ENCODE results near the gene DLL4.
A peak's percentile ranks its signal among the peaks of the same experiment; 100 is the strongest.
"Not testable (repeated sequence)": the region's sequence is repeated elsewhere in the genome, so short reads cannot be mapped to it uniquely, and the experiment has no call there.

The DLL4 gene

DNA sequence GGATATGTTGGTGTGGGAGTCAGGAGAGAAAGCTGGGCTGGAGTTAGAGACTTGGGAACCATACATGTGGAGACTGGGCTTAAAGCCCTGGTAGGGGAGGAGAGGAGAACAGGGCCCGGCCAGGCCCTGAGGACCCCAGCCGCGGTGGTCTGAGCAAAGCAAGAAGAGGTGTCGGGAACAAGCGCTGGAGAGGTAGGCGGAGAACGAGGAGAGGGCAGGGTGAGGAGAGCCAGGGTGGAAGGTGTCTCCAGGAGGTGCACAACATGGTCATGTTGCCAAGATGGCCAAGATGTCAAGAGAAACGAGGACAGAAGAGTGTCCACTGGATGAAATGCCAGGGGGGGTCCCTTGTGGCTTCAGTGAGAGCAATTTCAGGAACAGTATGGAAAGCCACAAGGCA, 29.6 kb downstream of the DLL4 start:
- DNase-seq: peak; percentile 18

DNA sequence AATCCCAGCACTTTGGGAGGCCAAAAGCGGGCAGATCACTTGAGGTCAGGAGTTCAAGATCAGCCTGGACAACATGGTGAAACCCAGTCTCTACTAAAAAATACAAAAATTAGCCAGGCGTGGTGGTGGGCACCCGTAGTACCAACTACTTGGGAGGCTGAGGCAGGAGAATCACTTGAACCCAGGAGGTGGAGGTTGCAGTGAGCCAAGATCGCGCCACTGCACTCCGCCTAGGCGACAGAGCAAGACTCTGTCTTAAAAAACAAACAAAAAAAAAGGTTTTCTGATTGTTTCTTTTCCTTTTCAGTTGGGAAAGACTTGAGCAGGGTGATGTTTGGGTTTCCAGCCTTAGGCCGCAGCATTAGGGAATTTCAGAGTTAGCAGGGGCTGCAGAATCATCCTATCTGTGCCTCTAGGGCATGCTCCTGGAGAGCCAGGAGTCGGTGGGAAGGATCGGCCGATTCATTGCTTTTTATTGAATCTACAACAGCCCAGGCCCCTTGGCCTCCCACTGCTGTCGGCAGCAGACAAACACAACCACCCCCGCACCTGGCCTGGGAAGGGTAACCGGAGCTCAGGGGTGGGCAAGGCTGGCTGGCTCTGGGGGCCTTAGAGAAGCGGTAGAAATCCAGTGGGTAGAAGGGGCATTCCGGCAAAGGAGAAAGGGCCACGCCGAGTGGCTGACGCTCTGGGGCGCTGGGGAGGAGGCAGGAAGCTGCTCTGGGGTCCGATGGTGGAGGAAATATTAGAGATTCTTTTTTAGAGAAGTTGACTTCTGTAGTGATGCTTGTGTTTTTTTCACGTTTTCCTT, 30.4 kb downstream of the DLL4 start:
- no peak for DNase-seq

DNA sequence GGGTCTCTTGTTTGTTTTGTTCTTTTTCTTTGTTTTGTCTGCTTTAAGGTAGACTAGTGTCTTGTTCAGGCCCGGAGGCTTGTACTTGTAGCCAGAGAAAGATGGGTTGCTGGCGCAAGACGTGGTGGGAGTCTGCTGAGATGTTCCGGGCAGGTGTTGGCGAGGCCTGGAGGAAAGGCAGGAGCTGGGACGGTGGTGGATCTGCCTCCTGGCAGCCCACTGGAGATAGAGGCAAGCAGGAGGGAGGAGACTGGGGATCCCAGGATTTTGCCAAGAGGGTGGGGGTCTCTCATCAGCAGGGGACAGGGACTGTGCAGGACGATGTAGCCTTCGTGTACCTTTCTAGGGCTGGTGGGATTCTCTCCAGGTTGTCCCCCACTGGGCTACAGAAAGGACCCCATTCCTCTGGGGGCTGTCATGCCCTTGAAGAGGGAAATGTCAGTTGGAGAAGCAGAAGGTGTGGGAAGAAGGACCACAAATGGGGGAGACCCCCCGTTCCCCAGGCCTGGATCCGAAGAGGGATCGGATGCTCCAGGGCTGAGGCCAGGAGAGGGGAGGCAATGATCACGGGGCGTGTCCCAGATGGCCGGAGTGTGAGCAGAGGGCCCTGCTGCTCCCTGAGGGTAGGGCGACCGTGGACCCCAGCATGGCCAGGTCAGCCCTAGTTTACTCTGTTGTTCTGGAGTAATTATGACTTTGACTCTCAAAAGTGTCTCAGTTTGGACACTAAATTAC, 31.2 kb downstream of the DLL4 start:
- DNase-seq: no peak

DNA sequence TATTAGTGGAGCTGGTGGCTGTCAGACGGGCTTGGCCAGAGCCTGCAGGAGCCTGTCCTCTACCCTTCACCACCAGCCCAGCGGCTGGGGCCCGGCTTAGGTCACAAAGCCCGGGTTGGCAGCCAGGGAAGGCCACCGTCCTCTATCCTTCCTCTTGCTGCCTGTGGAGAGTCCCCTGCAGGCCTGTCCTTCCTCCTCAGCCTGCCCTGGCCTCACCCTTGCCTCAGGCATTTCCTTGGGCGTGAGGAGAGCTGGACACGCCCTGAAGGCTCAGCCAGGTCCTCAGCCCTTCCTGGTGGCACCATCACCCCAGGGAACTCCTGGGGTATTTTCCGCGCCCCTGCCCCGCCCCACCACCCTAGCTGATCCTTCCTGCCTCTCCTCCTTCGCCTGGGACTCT, 31.8 kb downstream of the DLL4 start:
- no peak for DNase-seq

DNA sequence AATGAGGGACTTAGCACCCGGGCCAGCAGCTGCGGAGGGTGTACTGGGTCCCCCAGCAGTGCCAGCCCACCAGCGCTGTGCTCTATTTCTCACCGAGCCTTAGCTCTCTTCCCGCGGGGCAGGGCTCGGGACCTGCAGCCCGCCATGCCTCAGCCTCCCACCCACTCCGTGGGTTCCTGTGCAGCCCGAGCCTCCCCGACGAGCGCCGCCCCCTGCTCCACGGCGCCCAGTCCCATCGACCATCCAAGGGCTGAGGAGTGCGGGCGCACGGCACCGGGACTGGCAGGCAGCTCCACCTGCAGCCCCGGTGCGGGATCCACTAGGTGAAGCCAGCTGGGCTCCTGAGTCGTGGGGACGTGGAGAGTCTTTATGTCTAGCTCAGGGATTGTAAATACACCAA, 32.6 kb downstream of the DLL4 start:
- DNase-seq: not testable (repeated sequence)

DNA sequence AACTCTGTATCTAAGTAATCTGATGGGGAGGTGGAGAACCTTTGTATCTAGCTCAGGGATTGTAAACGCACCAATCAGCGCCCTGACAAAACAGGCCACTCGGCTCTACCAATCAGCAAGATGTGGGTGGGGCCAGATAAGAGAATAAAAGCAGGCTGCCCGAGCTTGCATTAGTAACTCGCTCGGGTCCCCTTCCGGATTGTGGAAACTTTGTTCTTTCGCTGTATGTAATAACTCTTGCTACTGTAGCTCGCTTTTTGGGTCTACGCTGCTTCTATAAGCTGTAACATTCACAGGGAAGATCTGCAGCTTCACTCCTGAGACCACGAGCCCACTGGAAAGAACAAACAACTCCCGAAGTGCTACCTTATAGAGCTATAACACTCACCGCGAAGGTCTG, 33.2 kb downstream of the DLL4 start:
- DNase-seq: not testable (repeated sequence)

DNA sequence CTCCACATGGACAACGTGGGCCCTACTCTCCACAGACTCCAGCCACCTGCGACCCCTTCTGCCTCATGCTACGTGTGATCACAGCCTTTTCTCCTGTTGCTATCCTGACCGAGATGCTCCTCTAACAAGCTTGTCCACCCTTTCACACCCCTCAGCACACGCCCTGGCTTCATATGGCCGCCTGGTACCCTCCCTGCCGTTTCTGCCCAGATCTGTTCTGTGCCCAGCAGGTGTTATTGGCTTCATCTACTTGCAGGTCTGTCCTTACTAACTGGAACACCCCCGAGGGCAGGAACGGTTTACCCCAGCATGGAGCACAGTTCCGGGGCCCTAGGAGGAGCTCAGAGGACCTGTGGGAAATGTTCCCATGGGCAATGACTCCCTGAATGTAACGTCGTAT, 34.1 kb downstream of the DLL4 start:
- DNase-seq: no peak

DNA sequence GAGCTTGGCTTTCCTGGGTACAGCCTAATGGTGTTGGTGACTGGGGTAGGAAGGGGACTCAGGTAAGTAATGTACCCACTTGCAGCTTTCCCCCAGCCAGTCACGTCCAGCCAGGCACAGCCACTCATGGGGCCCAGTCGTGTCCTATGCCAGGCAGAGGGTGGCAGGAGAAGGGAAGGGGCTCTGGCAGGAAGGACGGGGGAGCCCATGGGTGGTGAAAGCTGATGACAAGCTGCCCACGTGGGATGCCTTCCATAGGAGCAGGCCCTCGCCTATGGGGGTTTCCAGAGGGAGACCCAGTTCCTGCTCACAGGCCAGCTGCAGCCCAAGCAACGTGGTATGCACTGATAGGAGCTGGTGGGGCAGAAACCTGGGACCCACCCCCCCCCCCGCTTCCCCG, 34.9 kb downstream of the DLL4 start:
- DNase-seq: no peak

DNA sequence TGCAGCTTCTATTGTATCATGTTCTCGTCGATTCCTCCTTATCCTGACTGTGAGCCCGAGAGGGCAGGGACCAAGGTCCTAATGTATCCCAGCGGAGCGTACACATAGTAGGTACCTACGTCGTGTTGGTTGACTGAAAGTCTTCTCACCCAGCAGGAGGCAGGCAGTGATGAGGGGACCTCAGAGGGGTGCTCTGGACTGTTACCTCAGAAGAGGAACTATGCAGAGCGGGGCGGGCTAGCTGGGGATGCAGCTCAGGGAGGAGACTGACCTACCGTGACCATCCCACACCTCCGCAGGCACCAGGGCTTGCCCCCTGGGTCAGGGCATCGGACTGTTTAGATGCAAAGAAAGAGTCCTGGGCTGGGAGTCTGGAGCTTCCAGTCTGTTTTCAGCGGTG, 35.5 kb downstream of the DLL4 start:
- DNase-seq: no peak

DNA sequence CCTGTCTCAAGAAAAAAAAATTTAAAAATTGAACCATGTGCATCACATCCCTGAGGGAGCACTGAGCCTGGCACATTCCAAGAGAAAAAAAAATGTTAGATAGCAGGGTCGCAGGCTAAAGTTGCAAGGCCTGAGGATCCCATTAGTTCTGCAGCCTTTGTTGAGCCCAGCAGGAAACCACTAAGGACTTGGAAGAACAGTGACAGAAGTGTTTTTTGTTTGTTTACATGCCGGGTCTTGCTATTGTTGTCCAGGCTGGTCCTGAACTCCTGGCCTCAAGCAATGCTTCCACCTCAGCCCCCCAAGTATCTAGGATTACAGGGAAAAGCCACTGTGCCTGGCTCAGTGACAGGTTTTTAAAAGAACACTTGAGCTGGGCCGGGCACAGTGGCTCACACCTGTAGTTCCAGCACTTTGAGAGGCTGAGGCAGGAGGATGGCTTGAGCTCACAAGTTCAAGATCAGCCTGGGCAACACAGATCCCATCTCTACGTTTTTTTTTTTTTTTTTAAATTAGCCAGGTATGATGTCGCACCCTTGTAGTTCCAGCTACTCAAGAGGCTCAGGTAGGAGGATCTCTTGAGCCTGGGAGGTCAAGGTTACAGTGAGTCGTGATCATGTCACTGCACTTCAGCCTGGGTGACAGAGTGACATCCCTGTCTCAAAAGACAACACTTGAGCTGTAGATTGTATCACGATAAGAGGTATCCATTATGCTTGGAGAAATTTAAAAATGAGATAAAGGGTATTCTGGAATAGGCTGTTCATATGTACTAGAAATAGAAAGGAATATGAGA, 39.3 kb downstream of the DLL4 start:
- DNase-seq: no peak

DNA sequence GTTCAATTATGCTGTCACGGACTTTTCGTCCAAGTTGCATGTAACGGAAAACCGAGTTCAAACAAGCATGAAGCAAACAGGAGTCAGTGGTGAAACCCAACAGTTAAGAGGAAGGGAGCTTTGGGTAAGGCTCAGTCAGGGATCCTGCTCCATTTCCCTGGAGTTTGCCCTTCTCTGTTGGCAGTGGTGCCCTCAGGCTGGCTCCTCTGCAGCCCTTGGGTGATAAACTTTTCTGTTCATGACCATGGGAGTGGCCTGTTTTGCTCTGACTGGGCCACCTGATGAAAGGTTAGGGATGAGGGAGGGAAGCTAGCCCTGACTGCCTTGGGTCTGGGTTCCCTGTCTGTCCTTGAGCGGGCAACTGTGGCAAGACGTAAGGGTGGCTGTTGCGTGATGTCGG, 40.2 kb downstream of the DLL4 start:
- no peak for DNase-seq

DNA sequence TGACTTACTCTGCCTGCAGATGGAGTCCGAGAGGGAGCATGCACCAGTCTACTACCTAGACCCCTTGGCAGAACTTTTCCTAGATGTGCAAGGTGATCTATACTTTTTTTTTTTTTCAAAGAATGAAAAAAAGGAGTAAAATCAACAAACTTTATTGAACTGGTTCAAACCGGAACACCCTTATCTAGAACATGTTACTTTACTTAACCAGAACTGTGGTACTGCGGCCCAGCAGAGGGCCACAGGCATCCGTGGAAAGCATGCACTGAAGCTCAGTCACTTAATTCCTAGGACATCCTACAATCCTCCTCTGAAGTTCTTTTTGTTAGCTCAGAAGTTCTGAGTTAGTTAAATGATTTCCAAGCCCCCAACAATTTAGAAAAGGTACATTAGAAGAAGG, 45.7 kb downstream of the DLL4 start:
- DNase-seq: no peak

DNA sequence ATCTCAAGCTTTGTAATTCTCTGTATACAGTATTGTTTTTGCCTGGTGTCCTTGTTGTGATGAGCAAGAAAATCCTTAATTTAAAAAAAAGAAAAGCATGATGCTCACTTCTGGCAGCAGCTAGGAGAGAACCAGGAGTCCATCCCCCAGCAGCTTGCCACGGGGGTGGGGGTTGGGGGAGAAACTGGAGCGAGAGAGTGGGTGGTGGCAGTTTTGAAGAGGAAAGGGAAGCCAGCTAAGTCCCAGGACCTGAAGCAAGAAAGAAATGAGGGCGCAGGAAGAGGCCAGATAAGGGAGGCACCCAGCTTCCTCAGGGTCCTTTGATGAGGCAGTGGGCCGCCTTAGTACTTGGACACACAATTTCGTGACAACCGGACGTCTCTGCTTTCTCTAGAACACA, 47.7 kb downstream of the DLL4 start:
- no peak for DNase-seq

DNA sequence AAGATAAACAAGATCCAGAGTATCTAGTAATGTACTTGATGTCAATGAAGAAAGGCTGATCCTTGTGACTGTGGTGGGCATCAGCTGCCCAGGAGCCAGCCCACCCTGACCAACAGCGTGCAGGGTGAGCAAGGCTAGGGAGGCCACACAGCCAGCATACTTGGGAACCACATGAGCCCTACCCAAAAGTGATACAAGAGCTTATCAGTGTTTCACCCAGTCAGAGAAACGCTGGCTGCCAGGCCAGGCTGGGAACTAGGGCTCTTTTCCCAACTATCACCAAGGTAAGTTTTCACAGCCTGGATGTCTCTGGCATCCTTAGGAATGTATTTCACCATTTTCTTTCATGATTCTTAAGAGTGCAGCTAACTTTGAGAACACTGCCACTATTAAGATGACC, 49.0 kb downstream of the DLL4 start:
- DNase-seq: no peak

DNA sequence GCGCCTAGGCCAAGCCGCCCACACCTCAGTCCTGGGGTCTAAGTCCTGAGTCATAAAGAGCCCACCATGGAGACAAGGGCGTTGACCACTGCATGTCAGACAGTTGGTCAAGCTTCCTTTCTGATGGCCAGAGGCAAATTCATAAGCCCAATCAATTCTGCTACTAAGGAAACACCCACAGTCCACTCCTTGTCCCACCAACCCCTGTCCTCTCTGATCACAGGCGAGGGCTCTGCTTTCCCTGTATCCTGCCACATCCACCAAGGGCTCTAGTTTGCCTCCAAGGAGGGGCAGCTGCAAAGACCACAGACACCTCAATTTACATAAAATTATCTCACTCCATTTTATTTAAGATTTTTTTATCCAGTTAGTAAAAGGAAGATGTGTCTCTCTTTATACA, 49.4 kb downstream of the DLL4 start:
- no peak for DNase-seq

DNA sequence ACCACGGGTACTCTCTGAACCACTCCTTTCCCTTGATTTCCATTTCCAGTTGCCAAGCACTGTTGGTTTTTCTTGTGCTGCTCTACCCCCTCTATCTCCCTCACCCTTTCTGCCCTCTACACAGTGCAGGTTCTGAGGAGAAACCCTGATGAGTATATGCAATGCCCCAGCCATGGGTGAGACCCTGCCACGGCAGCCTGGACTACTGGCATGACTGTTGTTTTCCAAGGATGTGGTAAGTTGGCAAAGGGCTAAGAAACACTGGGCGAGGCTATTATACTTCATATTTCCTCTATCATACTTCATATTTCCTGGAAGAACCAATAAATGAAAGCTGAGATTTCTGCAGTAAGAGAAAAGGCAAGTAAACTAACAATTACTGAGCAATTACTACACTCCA, 52.0 kb downstream of the DLL4 start:
- DNase-seq: no peak

DNA sequence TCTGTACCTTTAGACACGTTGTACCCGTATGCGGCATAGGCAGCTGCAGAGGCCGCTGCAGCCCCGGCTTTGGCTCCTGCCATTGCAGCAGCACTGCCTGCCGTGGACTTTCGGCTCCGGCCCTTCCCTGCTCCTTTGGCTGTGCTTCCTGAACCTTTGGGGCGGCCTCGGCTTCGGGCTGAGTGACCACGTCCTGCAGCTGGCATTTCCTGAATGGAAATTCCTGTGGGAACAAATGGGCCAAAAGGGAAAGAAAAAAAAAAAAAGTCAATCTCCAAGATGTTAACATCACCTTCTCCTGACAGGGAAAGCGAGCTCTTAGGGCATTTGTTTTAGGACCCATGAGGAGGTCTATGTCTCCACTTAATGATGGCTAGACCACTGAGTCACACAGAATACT, 53.7 kb downstream of the DLL4 start:
- peak; percentile 19 for DNase-seq

DNA sequence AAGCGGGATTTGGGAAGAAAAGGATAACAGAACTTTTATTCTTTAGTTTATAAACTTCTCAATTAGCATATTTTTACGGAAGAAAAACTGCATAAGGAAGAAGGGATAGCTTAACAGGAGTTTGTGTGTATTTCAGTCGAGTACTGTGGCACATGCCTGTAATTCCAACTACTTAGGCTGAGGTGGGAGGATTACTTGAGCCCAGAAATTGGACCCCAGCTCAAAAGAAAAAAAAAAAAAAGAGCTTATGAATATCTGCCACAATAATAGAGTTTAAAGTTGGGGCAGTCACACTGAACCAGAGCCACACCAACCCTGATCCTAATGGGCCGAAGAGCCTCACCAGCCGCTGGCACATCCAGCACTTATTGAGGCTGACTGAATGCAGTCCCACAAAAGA, 55.3 kb downstream of the DLL4 start:
- no peak for DNase-seq

DNA sequence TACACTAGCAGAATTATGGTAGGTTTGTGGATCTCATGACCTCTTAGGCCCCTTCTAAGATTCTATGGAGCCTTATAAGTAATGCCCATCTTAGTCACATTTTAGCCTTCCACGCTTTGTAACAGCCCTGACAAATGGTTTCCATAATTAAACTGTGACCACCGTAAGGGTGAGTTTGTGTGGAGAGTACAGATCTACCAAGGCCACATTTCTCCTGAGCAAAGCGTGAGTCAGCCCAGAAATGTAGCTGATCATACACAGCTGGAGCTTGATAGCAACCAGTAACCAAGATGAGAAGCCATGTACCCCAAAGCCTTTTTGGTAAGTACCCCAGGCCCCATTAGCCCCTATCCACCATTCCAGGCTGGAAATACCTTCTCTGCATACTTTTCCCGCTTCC, 55.8 kb downstream of the DLL4 start:
- DNase-seq: peak; percentile 25

DNA sequence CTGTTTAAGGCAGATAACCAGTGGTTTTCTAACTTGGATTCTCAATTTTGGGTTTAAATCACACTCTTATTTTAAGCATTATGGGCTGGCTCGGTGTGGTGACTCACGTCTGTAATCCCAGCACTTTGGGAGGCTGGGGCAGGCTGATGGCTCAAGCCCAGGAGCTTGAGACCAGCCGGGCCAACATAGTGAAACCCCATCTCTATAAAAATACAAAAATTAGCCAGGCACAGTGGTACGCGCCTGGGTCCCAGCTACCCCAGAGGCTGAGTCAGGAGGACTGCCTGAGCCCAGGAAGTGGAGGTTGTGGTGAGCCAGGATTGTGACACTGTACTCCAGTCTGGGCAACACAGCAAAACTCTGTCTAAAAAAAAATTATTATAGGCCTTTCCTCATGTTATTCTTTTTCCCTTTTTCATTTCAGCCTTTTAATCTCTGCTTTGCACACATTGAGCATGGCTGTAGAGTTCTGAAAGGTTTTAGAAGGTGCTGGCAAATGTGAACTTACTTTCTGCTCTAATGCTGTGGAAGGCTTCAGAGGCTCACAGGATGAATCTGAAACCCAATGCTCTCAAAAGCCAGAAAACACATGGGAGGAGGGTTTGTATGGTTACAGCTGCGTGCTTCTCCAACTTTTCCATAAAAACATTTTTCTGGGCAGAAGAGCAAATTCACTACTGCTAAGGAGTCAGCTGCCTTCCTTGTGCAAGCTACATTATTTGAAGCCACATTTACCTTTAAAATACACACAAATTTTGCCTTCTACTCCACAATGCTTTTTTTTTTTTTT, 56.6 kb downstream of the DLL4 start:
- DNase-seq: peak; percentile 14

DNA sequence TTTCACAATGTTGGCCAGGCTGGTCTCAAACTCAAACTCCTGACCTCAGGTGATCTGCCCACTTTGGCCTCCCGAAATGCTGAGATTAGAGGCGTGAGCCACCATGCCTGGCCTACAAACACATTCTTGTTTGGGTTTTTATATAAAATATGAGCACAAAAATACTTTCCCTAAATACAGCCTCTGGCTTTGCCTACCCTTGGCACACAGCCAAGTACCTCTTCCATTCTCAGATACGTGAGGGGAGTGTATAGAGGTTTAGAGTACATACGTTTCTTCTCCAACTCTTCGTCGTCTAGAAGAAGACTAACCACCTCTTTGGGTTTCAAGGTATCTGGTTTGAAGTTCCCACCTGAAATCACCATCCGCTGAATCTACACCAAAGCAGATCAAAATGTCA, 57.7 kb downstream of the DLL4 start:
- no peak for DNase-seq

DNA sequence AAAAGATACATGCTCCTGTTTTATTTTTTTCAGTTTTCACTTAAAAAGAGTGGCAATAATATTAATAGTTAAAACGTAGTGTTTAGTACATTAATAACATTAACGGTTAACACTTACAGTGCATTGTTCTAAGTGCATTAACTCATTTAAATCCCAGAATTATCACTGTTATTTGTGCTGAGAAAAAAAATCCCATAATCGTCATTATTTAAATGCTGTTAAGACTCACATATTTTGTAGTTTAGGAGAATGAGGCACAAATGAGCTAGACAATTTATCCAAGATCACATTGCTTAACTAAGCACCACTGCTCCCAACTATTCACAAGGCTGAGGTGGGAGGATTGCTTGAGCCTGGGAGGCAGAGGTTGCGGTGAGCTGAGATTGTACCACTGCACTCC, 59.0 kb downstream of the DLL4 start:
- DNase-seq: no peak

All from fibroblast of skin of scalp (primary cell).